GM12801 (cell line): ENCODE data around the gene CEP83.

Experiments used
- TF ChIP-seq, protein P1 (sequence below): IDR thresholded peaks from one replicate; pipeline ENCODE4 v1.5.1; 2011; ENCODE audit warnings: control low read depth; ENCODE audit not compliant: insufficient read length; ENCODE audit errors: extremely low read depth

The CEP83 gene

DNA sequence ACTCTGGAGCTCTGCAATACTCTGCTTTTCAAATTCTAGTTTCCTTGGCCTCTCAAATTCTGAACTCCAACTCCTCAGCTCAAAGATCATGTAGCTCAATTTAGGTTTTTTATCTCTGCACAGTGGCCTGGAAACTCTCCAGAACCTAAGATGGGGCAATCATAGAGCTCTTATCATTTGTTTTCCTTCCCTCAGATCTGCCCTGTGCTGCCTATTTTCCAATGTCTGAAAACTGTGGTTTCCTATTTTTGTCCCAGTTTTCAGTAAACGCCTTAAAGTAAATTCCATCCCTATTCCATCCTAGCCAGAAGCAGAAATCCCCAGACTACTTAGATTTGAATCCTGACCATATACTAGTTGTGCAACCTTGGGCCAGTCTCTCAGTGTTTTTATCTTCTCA, 73.2 kb downstream of the CEP83 start:
- TF ChIP-seq, protein P1, sequence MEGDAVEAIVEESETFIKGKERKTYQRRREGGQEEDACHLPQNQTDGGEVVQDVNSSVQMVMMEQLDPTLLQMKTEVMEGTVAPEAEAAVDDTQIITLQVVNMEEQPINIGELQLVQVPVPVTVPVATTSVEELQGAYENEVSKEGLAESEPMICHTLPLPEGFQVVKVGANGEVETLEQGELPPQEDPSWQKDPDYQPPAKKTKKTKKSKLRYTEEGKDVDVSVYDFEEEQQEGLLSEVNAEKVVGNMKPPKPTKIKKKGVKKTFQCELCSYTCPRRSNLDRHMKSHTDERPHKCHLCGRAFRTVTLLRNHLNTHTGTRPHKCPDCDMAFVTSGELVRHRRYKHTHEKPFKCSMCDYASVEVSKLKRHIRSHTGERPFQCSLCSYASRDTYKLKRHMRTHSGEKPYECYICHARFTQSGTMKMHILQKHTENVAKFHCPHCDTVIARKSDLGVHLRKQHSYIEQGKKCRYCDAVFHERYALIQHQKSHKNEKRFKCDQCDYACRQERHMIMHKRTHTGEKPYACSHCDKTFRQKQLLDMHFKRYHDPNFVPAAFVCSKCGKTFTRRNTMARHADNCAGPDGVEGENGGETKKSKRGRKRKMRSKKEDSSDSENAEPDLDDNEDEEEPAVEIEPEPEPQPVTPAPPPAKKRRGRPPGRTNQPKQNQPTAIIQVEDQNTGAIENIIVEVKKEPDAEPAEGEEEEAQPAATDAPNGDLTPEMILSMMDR = no peak

- TF ChIP-seq, protein P1 = no peak
Measured at GRCh38 chr12:94384030-94384429, 75.6 kb downstream of the CEP83 start.

GRCh38 chr12:94380507-94380906, 79.2 kb downstream of the CEP83 start:
- TF ChIP-seq, protein P1 = no peak

GRCh38 chr12:94379479-94380113, 80.1 kb downstream of the CEP83 start:
- TF ChIP-seq, protein P1 = no peak

- TF ChIP-seq, protein P1 = no peak
Measured at GRCh38 chr12:94377599-94377998, 82.1 kb downstream of the CEP83 start.

- TF ChIP-seq, protein P1 = no peak
Measured at GRCh38 chr12:94374124-94374523, 85.5 kb downstream of the CEP83 start.

DNA sequence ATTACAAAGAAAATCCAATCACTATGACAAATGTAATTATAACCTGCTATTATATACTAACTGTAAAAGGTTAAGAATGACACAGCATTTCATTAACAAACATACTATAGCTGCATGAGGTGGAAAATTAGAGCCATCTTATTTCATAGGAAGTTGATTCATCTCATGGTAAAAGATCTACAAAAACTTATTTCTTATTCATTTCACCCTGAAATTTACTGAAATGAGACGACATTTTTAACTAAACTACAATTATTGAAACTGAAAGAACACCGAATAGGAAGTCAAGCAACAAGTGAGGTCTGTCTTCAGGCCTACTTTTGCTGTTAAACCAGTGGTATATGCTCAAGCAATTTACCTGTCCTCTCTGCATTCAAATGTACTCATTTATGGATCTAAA, 87.2 kb downstream of the CEP83 start:
- TF ChIP-seq, protein P1 = no peak
